Measurements from ENCODE around the gene XXYLT1. TPM values are rescaled to one million over a fixed set of nuclear protein-coding genes. Genes with fewer than 3 reads are reported as not detected.
"Not testable (repeated sequence)": the region's sequence is repeated elsewhere in the genome, so short reads cannot be mapped to it uniquely, and the experiment has no call there.

The XXYLT1 gene
- total RNA-seq, 4 donors from 2014 or later: 9.6 to 17.7 (median 13.2) TPM

DNA sequence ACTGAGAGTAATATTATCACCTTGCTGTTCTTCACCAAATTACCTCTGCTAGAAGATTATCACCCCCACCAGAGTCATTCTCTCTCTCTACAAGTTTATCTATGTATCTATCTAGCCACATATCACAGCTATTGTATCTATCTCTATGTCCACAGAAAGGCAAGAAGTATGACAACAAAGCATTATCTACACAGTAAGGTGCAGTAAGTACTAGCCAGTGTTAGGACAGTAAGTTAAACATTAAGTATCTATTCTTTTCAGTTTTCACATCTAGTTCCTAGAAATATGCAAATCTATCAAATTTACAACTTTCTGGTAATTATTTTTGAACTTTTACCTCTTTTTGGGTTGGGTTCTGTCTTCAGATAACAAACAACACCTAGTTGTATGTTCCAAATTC lies 26.5 kb upstream of the XXYLT1 start:
- Histone ChIP-seq H3K27me3 (no peaks in the 10 kb centered on the region), H3K4me1 (no peaks in the 10 kb centered on the region), H3K9me3 (no peaks in the 10 kb centered on the region), H3K27ac (no peak overlapping the region), H3K4me3 (no peak overlapping the region), H3K36me3 (peaks cover 0 to 64% (median 4%) of the 10 kb centered on the region in 3 donors)
- DNase-seq (ENCODE audit: low spot score in 2 of 2): no peak
- TF ChIP-seq, protein P1, sequence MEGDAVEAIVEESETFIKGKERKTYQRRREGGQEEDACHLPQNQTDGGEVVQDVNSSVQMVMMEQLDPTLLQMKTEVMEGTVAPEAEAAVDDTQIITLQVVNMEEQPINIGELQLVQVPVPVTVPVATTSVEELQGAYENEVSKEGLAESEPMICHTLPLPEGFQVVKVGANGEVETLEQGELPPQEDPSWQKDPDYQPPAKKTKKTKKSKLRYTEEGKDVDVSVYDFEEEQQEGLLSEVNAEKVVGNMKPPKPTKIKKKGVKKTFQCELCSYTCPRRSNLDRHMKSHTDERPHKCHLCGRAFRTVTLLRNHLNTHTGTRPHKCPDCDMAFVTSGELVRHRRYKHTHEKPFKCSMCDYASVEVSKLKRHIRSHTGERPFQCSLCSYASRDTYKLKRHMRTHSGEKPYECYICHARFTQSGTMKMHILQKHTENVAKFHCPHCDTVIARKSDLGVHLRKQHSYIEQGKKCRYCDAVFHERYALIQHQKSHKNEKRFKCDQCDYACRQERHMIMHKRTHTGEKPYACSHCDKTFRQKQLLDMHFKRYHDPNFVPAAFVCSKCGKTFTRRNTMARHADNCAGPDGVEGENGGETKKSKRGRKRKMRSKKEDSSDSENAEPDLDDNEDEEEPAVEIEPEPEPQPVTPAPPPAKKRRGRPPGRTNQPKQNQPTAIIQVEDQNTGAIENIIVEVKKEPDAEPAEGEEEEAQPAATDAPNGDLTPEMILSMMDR (IDR thresholded peaks at IDR 0.05): no peak
- TF ChIP-seq POLR2A (IDR thresholded peaks at IDR 0.05) (no peak), EP300 (IDR thresholded peaks at IDR 0.05) (no peak)

DNA sequence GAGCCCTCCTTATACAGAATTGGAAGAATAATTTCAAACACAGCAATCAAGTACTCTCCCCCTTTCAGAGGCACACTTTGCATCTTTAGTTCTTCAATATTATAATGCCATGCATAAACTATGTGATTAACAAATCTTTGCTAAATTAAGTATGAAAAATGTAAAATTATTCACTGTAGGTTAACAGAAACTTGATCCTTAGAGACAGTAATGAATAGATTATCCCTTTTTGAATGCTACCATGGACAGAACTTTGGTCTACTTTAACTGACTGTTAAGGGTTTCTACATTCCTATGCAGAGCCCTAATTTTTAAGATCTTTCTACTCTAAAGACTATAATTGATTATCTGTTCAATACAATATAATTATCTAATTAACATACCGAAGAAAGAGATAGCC lies 25.7 kb upstream of the XXYLT1 start:
- TF ChIP-seq POLR2A (IDR thresholded peaks at IDR 0.05): no peak
- TF ChIP-seq, protein P1 (IDR thresholded peaks at IDR 0.05): no peak
- no peak for TF ChIP-seq EP300 (IDR thresholded peaks at IDR 0.05)
- H3K36me3 ChIP-seq: peaks cover 0 to 64% (median 4%) of the 10 kb centered on the region in 3 donors
- no peaks in the 10 kb centered on the region for H3K27me3 ChIP-seq
- H3K4me1 ChIP-seq: no peaks in the 10 kb centered on the region
- WGBS, 2 donors: 95 to 100% methylated on average over 1 of the region's 1 CpG
- DNase-seq (ENCODE audit: low spot score in 2 of 2): no peak
- no peak overlapping the region for H3K4me3 ChIP-seq
- H3K27ac ChIP-seq: no peak overlapping the region
- H3K9me3 ChIP-seq: no peaks in the 10 kb centered on the region

DNA sequence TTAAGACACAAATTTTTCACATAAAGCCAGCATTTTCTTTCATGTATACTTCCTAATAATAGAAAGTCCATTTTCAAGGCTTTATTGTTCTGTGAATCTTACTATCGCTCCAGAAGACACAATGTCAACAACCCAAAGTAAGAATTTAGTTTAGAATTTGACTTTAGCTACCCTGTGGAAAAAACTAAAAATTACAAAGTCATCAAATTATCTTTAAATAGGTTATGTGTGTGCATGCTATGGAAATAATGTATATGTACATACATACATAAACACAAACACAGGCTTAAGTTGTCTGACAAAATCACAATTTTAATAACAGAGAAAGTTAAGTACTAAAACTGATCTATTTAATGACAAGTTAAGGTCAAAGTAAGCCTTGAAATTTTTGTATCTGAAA lies 20.2 kb upstream of the XXYLT1 start:
- Histone ChIP-seq H3K9me3 (no peaks in the 10 kb centered on the region), H3K27me3 (no peaks in the 10 kb centered on the region), H3K4me1 (no peaks in the 10 kb centered on the region), H3K36me3 (peaks cover 0 to 80% (median 0%) of the 10 kb centered on the region in 3 donors), H3K27ac (no peak overlapping the region), H3K4me3 (no peak overlapping the region)
- 65 to 74% methylated on average over 1 of the region's 1 CpG for WGBS, 2 donors
- DNase-seq (ENCODE audit: low spot score in 2 of 2): no peak
- TF ChIP-seq EP300 (IDR thresholded peaks at IDR 0.05): no peak
- TF ChIP-seq, protein P1 (IDR thresholded peaks at IDR 0.05): no peak
- TF ChIP-seq POLR2A (IDR thresholded peaks at IDR 0.05): no peak

DNA sequence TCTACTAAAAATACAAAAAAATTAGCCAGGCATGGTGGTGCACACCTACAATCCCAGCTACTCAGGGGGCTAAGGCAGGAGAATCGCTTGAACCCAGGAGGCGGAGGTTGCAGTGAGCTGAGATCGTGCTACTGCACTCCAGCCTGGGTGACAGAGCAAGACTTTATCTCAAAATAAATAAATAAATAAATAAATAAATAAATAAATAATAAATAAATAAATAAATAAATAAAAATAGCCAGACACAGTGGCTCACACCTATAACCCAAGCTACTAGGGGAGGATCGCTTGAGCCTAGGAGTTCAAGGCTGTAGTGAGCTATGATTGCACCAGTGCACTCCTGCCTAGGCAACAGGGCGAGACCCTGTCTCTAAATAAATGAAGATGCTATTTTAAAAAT lies 19.7 kb upstream of the XXYLT1 start:
- H3K36me3 ChIP-seq: peaks cover 0 to 85% (median 0%) of the 10 kb centered on the region in 3 donors
- not testable (repeated sequence) for H3K9me3 ChIP-seq; H3K27ac ChIP-seq; H3K4me3 ChIP-seq; DNase-seq (ENCODE audit: low spot score in 2 of 2); H3K4me1 ChIP-seq; H3K27me3 ChIP-seq
- whole genome bisulfite sequencing, 2 donors: 93 to 97% methylated on average over 5 of the region's 5 CpGs

DNA sequence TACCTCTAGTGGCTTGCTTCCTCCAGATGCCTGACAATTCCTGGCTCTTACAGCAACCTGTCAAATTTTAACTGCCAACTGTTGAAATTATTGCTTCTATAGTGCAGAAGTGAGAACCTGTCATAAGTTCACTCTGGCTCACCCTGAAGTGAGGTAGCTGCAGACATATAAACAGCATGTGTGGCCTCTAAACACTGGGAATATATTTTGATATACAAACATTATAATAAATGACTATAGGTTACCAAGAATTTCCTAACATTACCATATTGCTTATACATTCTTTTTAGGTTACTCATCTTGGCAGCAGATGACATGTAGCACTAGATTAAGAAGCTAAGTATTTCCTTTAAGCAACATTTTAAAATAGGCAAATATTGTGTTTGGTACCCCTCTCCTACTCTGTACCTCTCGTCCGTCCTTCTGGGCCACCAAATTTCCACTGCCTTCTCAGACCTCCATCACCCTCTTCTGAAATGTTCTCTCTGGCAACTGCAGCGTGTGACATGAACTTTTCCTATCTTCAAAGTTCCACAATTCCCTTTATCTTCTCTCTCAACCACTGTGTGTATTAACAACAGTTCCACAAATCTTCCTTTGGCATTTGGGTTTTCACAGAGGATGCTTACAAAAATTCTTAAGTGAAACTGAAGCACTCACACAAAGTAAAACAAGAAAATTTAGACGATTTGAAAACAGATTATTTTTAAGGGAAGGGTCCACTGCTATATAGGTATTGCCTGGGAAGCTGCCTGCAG lies 15.3 kb upstream of the XXYLT1 start:
- H3K36me3 ChIP-seq: peaks cover 0 to 76% (median 0%) of the 10 kb centered on the region in 3 donors
- 62 to 74% methylated on average over 4 of the region's 4 CpGs for WGBS, 2 donors
- no peaks in the 10 kb centered on the region for H3K4me1 ChIP-seq

More for the DNA sequence above, 15.3 kb upstream of the XXYLT1 start:
- Histone ChIP-seq H3K4me3 (no peak overlapping the region), H3K27me3 (no peaks in the 10 kb centered on the region), H3K9me3 (no peaks in the 10 kb centered on the region), H3K27ac (no peak overlapping the region)
- TF ChIP-seq POLR2A (IDR thresholded peaks at IDR 0.05): no peak
- no peak for TF ChIP-seq EP300 (IDR thresholded peaks at IDR 0.05)
- TF ChIP-seq, protein P1 (IDR thresholded peaks at IDR 0.05): no peak
- no peak for DNase-seq (ENCODE audit: low spot score in 2 of 2)

Measured in tibial nerve (tissue), 4 donors.